GM23248 (cell line): ENCODE measurements around the gene ZNF222.

ENCODE experiments used
- EZH2 ChIP-seq: fragments of 200-600 bp; sonication (generic); IDR thresholded peaks from 2 replicates; pipeline ENCODE4 v1.6.1; 2018; ENCODE audit warnings: antibody characterized with exemption, mild to moderate bottlenecking; ENCODE audit not compliant: insufficient read depth, poor library complexity, severe bottlenecking
- EZH2phosphoT487 ChIP-seq: fragments of 200-600 bp; sonication (generic); IDR thresholded peaks from 2 replicates; pipeline ENCODE4 v1.6.1; 2018; ENCODE audit warnings: antibody characterized with exemption, moderate library complexity, mild to moderate bottlenecking, low read depth; ENCODE audit not compliant: insufficient read depth

DNA sequence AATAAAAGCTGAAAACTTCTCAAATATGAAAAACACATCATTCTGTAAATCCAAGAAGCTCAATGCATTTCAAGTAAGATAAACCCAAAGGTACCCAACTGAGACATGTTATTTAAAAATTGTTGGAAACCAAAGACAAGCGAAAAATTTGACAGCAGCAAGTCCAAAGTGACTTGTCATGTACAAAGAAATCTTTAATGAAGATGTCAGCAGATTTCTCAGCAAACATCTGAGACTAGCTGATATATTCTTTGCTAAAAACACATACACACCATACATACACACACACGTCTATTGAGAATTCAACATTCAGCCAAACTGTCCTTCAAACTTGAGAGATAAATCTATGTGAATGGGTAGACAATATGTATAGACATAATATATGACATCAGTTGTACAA is 5.7 kb upstream of the ZNF222 start:
- no peak for TF ChIP-seq EZH2
- no peak for TF ChIP-seq EZH2phosphoT487
